GM23338 (cell line): ENCODE data around the gene XRCC5. TPM values are rescaled to one million over a fixed set of nuclear protein-coding genes. Genes with fewer than 3 reads are reported as not detected.

Source experiments
- ATAC-seq: fragments of 200-7000 bp; cut with Tn5 transposase; 3 replicates; pipeline ENCODE4 v1.9.1; 2020
- DNase-seq: peaks from one replicate; pipeline ENCODE4 v3.0.0-alpha.2; 2015; ENCODE audit warnings: low spot score
- H2AFZ ChIP-seq: fragments of 200-600 bp; sonication (generic); 2 replicates; pipeline ENCODE4 v1.8.0; 2016; ENCODE audit warnings: antibody characterized with exemption, mild to moderate bottlenecking, moderate library complexity
- H3F3A ChIP-seq: fragments of 200-600 bp; sonication (generic); replicated peaks from 2 replicates; pipeline ENCODE4 v1.8.0; 2017; ENCODE audit warnings: antibody characterized with exemption, mixed run types, low read depth
- H3K27ac ChIP-seq: fragments of 200-600 bp; sonication (generic); 2 replicates; pipeline ENCODE4 v1.6.1; 2016; ENCODE audit warnings: low read depth
- H3K27me3 ChIP-seq: fragments of 200-600 bp; sonication (generic); 2 replicates; pipeline ENCODE4 v1.8.0; 2016; ENCODE audit warnings: mild to moderate bottlenecking, mixed run types, moderate library complexity; ENCODE audit not compliant: insufficient read depth
- H3K36me3 ChIP-seq: fragments of 200-600 bp; sonication (generic); 2 replicates; pipeline ENCODE4 v1.8.0; 2016; ENCODE audit warnings: mild to moderate bottlenecking; ENCODE audit not compliant: insufficient read depth
- H3K4me1 ChIP-seq: fragments of 200-600 bp; sonication (generic); 2 replicates; pipeline ENCODE4 v1.8.0; 2016; ENCODE audit warnings: mild to moderate bottlenecking, moderate library complexity; ENCODE audit not compliant: insufficient read depth
- H3K4me2 ChIP-seq: fragments of 200-600 bp; sonication (generic); 2 replicates; pipeline ENCODE4 v1.7.1; 2017; ENCODE audit warnings: mixed run types
- H3K4me3 ChIP-seq: fragments of 200-600 bp; sonication (generic); 2 replicates; pipeline ENCODE4 v1.6.1; 2016; ENCODE audit warnings: mixed run types
- H3K79me2 ChIP-seq: fragments of 200-600 bp; sonication (generic); replicated peaks from 2 replicates; pipeline ENCODE4 v1.8.0; 2017; ENCODE audit warnings: mild to moderate bottlenecking; ENCODE audit not compliant: insufficient read depth
- H3K9me2 ChIP-seq: fragments of 200-600 bp; sonication (generic); 2 replicates; pipeline ENCODE4 v1.8.0; 2017; ENCODE audit not compliant: insufficient read depth
- H4K20me1 ChIP-seq: fragments of 200-600 bp; sonication (generic); replicated peaks from 2 replicates; pipeline ENCODE4 v1.8.0; 2017; ENCODE audit warnings: mild to moderate bottlenecking; ENCODE audit not compliant: insufficient read depth
- H3K27ac Mint-ChIP-seq: 2 replicates; pipeline ENCODE4 v1.8.0; 2020; ENCODE audit warnings: inconsistent platforms, mild to moderate bottlenecking, moderate library complexity, mixed read lengths
- H3K27me3 Mint-ChIP-seq: 3 replicates; pipeline ENCODE4 v1.8.0; 2022; ENCODE audit warnings: low read depth, mild to moderate bottlenecking, moderate library complexity, mixed read lengths, inconsistent platforms; ENCODE audit not compliant: insufficient read depth, poor library complexity
- H3K36me3 Mint-ChIP-seq: 3 replicates; pipeline ENCODE4 v1.8.0; 2021; ENCODE audit warnings: low read depth, mild to moderate bottlenecking, inconsistent platforms, moderate library complexity, mixed read lengths
- H3K4me1 Mint-ChIP-seq: 3 replicates; pipeline ENCODE4 v1.8.0; 2020; ENCODE audit warnings: mild to moderate bottlenecking, inconsistent platforms, mixed read lengths
- H3K4me3 Mint-ChIP-seq: 3 replicates; pipeline ENCODE4 v1.8.0; 2021; ENCODE audit warnings: moderate library complexity, mild to moderate bottlenecking, inconsistent platforms, mixed read lengths
- H3K9me3 Mint-ChIP-seq: 3 replicates; pipeline ENCODE4 v1.8.0; 2020; ENCODE audit warnings: moderate library complexity, mild to moderate bottlenecking, inconsistent platforms, mixed read lengths
- CREB1 ChIP-seq: fragments of 250-450 bp; sonication (Bioruptor Pico); IDR thresholded peaks from 2 replicates; pipeline ENCODE4 v1.5.0; 2020; ENCODE audit warnings: low read depth, mild to moderate bottlenecking, moderate library complexity
- CTCF ChIP-seq, 2 experiments: fragments of 200-600 bp in 1 of 2; sonication (generic) in 1 of 2; conservative IDR thresholded peaks; 2 replicates each; pipeline versions ENCODE4 v1.5.1 to v1.6.1; 2016 to 2017; ENCODE audit warnings: antibody characterized with exemption in 2 of 2, low read depth in 2 of 2, mild to moderate bottlenecking in 2 of 2, moderate library complexity in 1 of 2
- ETS1 ChIP-seq: IDR thresholded peaks from 2 replicates; pipeline ENCODE4 v1.6.1; 2016; ENCODE audit warnings: antibody characterized with exemption
- EZH2phosphoT487 ChIP-seq: fragments of 200-600 bp; sonication (generic); IDR thresholded peaks from one replicate; pipeline ENCODE4 v1.8.1; 2018; ENCODE audit warnings: antibody characterized with exemption; ENCODE audit not compliant: unreplicated experiment
- JUNB ChIP-seq: IDR thresholded peaks from one replicate; pipeline ENCODE4 v1.6.1; 2016; ENCODE audit warnings: antibody characterized with exemption; ENCODE audit not compliant: unreplicated experiment
- POLR2AphosphoS5 ChIP-seq: IDR thresholded peaks from 2 replicates; pipeline ENCODE4 v1.6.1; 2016; ENCODE audit warnings: antibody characterized with exemption, low read depth
- REST ChIP-seq: IDR thresholded peaks from one replicate; pipeline ENCODE4 v1.6.1; 2018; ENCODE audit warnings: antibody characterized with exemption; ENCODE audit not compliant: unreplicated experiment
- STAT1 ChIP-seq: IDR thresholded peaks from one replicate; pipeline ENCODE4 v1.6.1; 2016; ENCODE audit warnings: antibody characterized with exemption; ENCODE audit not compliant: unreplicated experiment
- ZNF114 ChIP-seq: fragments of 250-450 bp; sonication (Bioruptor Pico); IDR thresholded peaks from 2 replicates; pipeline ENCODE4 v1.5.0; 2020; ENCODE audit warnings: mild to moderate bottlenecking, moderate library complexity
- ZNF331 ChIP-seq: fragments of 250-450 bp; sonication (Bioruptor Pico); IDR thresholded peaks from 2 replicates; pipeline ENCODE4 v1.5.0; 2020; ENCODE audit warnings: low read depth, mild to moderate bottlenecking, moderate library complexity
- polyA plus RNA-seq: library from polyadenylated mRNA; unstranded; fragments of >200 nt; fragmentation: Nextera tagmentation; extraction: Ambion mirVana; gene quantifications from 2 replicates; pipeline ENCODE4 v1.2.1, GENCODE V29; 2016
- total RNA-seq: library from RNA; depleted of rRNA; stranded (reverse); fragments of >200 nt; shearing (Covaris generic); gene quantifications from 2 replicates; pipeline ENCODE4 v1.2.3, GENCODE V29; 2014

Gene XRCC5
- total and polyA plus RNA-seq, 2 experiments from 2014 or later, result 499 to 524 TPM

GRCh38 chr2:216192931-216193330, 83.8 kb downstream of the XRCC5 start:
- Mint-ChIP-seq H3K9me3 (no peaks in the 10 kb centered on the region), H3K27me3 (peaks cover 3% of the 10 kb centered on the region), H3K27ac (no peak overlapping the region), H3K4me1 (peaks cover 34% of the 10 kb centered on the region), H3K36me3 (peaks cover 74% of the 10 kb centered on the region), H3K4me3 (no peak overlapping the region)
- peaks cover 7% of the 10 kb centered on the region; the same call in 1 of the 2 replicates for H3K4me1 ChIP-seq
- H3K4me2 ChIP-seq, result no peak overlapping the region
- H2AFZ ChIP-seq, result no peak overlapping the region
- no peak overlapping the region for H3K27ac ChIP-seq
- TF ChIP-seq CREB1 (CRISPR knock-in tag) (no peak), ZNF331 (CRISPR knock-in tag) (no peak), REST (no peak), ETS1 (no peak), ZNF114 (CRISPR knock-in tag) (no peak)
- peaks cover 41% of the 10 kb centered on the region for H3K79me2 ChIP-seq
- H3K9me2 ChIP-seq, result no peaks in the 10 kb centered on the region
- H3K36me3 ChIP-seq, result peaks cover 63% of the 10 kb centered on the region
- H4K20me1 ChIP-seq, result peaks cover 24% of the 10 kb centered on the region
- DNase-seq, result no peak
- H3F3A ChIP-seq, result no peaks in the 10 kb centered on the region
- H3K4me3 ChIP-seq, result no peak overlapping the region
- no peaks in the 10 kb centered on the region for H3K27me3 ChIP-seq
- no peak for ATAC-seq

- Mint-ChIP-seq H3K27me3 (peaks cover 2% of the 10 kb centered on the region), H3K4me3 (no peak overlapping the region), H3K9me3 (no peaks in the 10 kb centered on the region), H3K36me3 (peaks cover 83% of the 10 kb centered on the region), H3K4me1 (peaks cover 26% of the 10 kb centered on the region), H3K27ac (no peak overlapping the region)
- Histone ChIP-seq H3K27ac (no peak overlapping the region), H3K4me3 (no peak overlapping the region), H3K79me2 (peaks cover 35% of the 10 kb centered on the region), H3K9me2 (no peaks in the 10 kb centered on the region), H3K4me2 (no peak overlapping the region), H3K36me3 (peaks cover 70% of the 10 kb centered on the region), H3F3A (no peaks in the 10 kb centered on the region), H3K4me1 (0 out of 2 replicates have a peak, but pooled peaks cover 3% of the 10 kb centered on the region), H4K20me1 (peaks cover 16% of the 10 kb centered on the region), H3K27me3 (no peaks in the 10 kb centered on the region), H2AFZ (no peak overlapping the region)
- ATAC-seq, result no peak
- DNase-seq, result no peak
- TF ChIP-seq CTCF (conservative IDR thresholded peaks at IDR 0.05; ENCODE audit: low read depth in 2 of 2), result no peak
- TF ChIP-seq EZH2phosphoT487, result no peak
- no peak for TF ChIP-seq POLR2AphosphoS5
- no peak for TF ChIP-seq ZNF331 (CRISPR knock-in tag)
- TF ChIP-seq REST, result no peak
- no peak for TF ChIP-seq ZNF114 (CRISPR knock-in tag)
- TF ChIP-seq JUNB, result no peak
- no peak for TF ChIP-seq ETS1
- TF ChIP-seq CREB1 (CRISPR knock-in tag), result no peak
- no peak for TF ChIP-seq STAT1
These were observed 84.9 kb downstream of the XRCC5 start for GRCh38 chr2:216194013-216194412.
